GOT3 (cell line): ENCODE results near the gene UST.
"Not testable (repeated sequence)": the region's sequence is repeated elsewhere in the genome, so short reads cannot be mapped to it uniquely, and the experiment has no call there.

Source experiments
- DNase-seq: peaks from one replicate; lab custom pipeline; 2025; ENCODE audit warnings: mixed read lengths; lab: John Stamatoyannopoulos, UW

Gene UST

GRCh38 chr6:149035766-149036165 lies 288.9 kb downstream of the UST start:
- DNase-seq = no peak

GRCh38 chr6:149037051-149037671 lies 290.3 kb downstream of the UST start:
- DNase-seq = no peak

- not testable (repeated sequence) for DNase-seq
These were observed 292.2 kb downstream of the UST start for GRCh38 chr6:149039025-149039424.

- no peak for DNase-seq
These were observed 295.1 kb downstream of the UST start for GRCh38 chr6:149041953-149042352.

GRCh38 chr6:149043476-149044130 lies 296.8 kb downstream of the UST start:
- DNase-seq = no peak

GRCh38 chr6:149044528-149044927 lies 297.7 kb downstream of the UST start:
- no peak for DNase-seq

- DNase-seq = no peak
These were observed 298.6 kb downstream of the UST start for GRCh38 chr6:149045404-149045803.

- DNase-seq = no peak
These were observed 299.5 kb downstream of the UST start for GRCh38 chr6:149046164-149046821.

GRCh38 chr6:149046822-149047246 lies 300.0 kb downstream of the UST start:
- DNase-seq = no peak

- DNase-seq = no peak
These were observed 302.4 kb downstream of the UST start for GRCh38 chr6:149049230-149049629.

- no peak for DNase-seq
These were observed 303.3 kb downstream of the UST start for GRCh38 chr6:149050160-149050559.

- DNase-seq = no peak
These were observed 305.7 kb downstream of the UST start for GRCh38 chr6:149052350-149053106.

- DNase-seq = no peak
These were observed 307.2 kb downstream of the UST start for GRCh38 chr6:149053848-149054558.

GRCh38 chr6:149054559-149055194 lies 307.8 kb downstream of the UST start:
- DNase-seq = no peak

GRCh38 chr6:149055195-149055899 lies 308.5 kb downstream of the UST start:
- no peak for DNase-seq

- no peak for DNase-seq
These were observed 310.1 kb downstream of the UST start for GRCh38 chr6:149056777-149057463.

GRCh38 chr6:149057464-149057840 lies 310.6 kb downstream of the UST start:
- no peak for DNase-seq

GRCh38 chr6:149059557-149059956 lies 312.7 kb downstream of the UST start:
- no peak for DNase-seq

GRCh38 chr6:149060300-149060984 lies 313.6 kb downstream of the UST start:
- no peak for DNase-seq
